HCT116 (cell line): ENCODE results near the gene EPHB4. TPM values are rescaled to one million over a fixed set of nuclear protein-coding genes. Genes with fewer than 3 reads are reported as not detected.

Experiments
- ATAC-seq: fragments of 200-7000 bp; cut with Tn5 transposase; 2 replicates; pipeline ENCODE4 v1.9.1; 2020; ENCODE audit warnings: mild to moderate bottlenecking, moderate library complexity
- BruUV-seq: library from RNA; stranded (reverse); fragments of 400-500 nt; replicated peaks from 2 replicates; lab custom pipeline; 2021; lab: Mats Ljungman, UMichigan
- CTCF ChIA-PET: fragments of 300-600 bp; sonication (Branson Sonifier 250); formaldehyde crosslinking; loops from one replicate; lab custom pipeline; 2021; ENCODE audit warnings: antibody characterized with exemption; lab: Charles Lee
- POLR2A ChIA-PET: fragments of 300-600, 350-600 bp; sonication (Branson Sonifier 250); formaldehyde crosslinking; loops from one replicate; lab custom pipeline; 2021; ENCODE audit warnings: antibody characterized with exemption; lab: Charles Lee
- RAD21 ChIA-PET, 2 experiments: fragments of 300-600 bp; sonication (Branson Sonifier 250); formaldehyde crosslinking; loops; one replicate each; lab custom pipeline; 2023; ENCODE audit warnings: low total read pairs in 2 of 2; ENCODE audit not compliant: uncharacterized antibody in 2 of 2, unreplicated experiment in 2 of 2, low non-redundant PET in 1 of 2; lab: Charles Lee
- DNase-seq: peaks from one replicate; pipeline ENCODE4 v3.0.0-alpha.2; 2010; ENCODE audit warnings: low read depth, low spot score
- H2AFZ ChIP-seq: fragments of 200-600 bp; shearing (Covaris generic), sonication (generic); 2 replicates; pipeline ENCODE4 v1.6.1; 2017; ENCODE audit warnings: low read depth, mixed run types, mixed read lengths, antibody characterized with exemption, low read length; ENCODE audit not compliant: poor library complexity, severe bottlenecking
- H3K27ac ChIP-seq: 2 replicates; pipeline ENCODE4 v1.5.1; 2012; ENCODE audit warnings: low read depth, low read length
- H3K27me3 ChIP-seq: fragments of 200-600 bp; sonication (generic); 2 replicates; pipeline ENCODE4 v1.6.1; 2016; ENCODE audit warnings: mixed run types, low read length, mixed read lengths; ENCODE audit not compliant: insufficient read depth
- H3K36me3 ChIP-seq, 2 experiments: fragments of 200-500 bp in 1 of 2; fragments of 200-600 bp in 1 of 2; sonication (Bioruptor generic) in 1 of 2; sonication (generic) in 1 of 2; 2 replicates each; pipeline versions ENCODE4 v1.5.1 to v1.6.1; 2014 to 2016; ENCODE audit warnings: low read length in 2 of 2, inconsistent platforms in 1 of 2, mixed read lengths in 1 of 2, mixed run types in 1 of 2; ENCODE audit not compliant: insufficient read depth in 2 of 2, control insufficient read depth in 1 of 2
- H3K4me1 ChIP-seq, 2 experiments: fragments of 200-600 bp in 1 of 2; sonication (generic) in 1 of 2; 2 replicates each; pipeline versions ENCODE4 v1.5.1 to v1.6.1; 2012 to 2017; ENCODE audit warnings: low read length in 2 of 2, inconsistent platforms in 1 of 2, mild to moderate bottlenecking in 1 of 2, mixed read lengths in 1 of 2, mixed run types in 1 of 2, moderate library complexity in 1 of 2; ENCODE audit not compliant: insufficient read depth in 2 of 2, control insufficient read depth in 1 of 2
- H3K4me2 ChIP-seq: fragments of 200-600 bp; sonication (generic); 2 replicates; pipeline ENCODE4 v1.6.1; 2017; ENCODE audit warnings: mixed run types, low read length, mixed read lengths
- H3K4me3 ChIP-seq, 2 experiments: fragments of 200-600 bp in 1 of 2; sonication (generic) in 1 of 2; replicated peaks in 1 of 2; 2 replicates each; pipeline ENCODE4 v1.5.1; 2011 to 2016; ENCODE audit warnings: low read length in 2 of 2, control low read depth in 1 of 2, low read depth in 1 of 2, mild to moderate bottlenecking in 1 of 2, mixed read lengths in 1 of 2, mixed run types in 1 of 2
- H3K79me2 ChIP-seq: fragments of 200-600 bp; sonication (generic); 2 replicates; pipeline ENCODE4 v1.6.1; 2017; ENCODE audit warnings: mild to moderate bottlenecking, mixed run types, low read length, moderate library complexity, mixed read lengths; ENCODE audit not compliant: insufficient read depth
- H3K9ac ChIP-seq: fragments of 200-600 bp; sonication (generic); 2 replicates; pipeline ENCODE4 v1.6.1; 2016; ENCODE audit warnings: low read length, mixed read lengths
- H3K9me2 ChIP-seq: fragments of 200-600 bp; sonication (generic), shearing (Covaris generic); 2 replicates; pipeline ENCODE4 v1.6.1; 2017; ENCODE audit warnings: mixed run types, mild to moderate bottlenecking, moderate library complexity; ENCODE audit not compliant: insufficient read depth
- H3K9me3 ChIP-seq, 2 experiments: fragments of 200-500 bp in 1 of 2; fragments of 200-600 bp in 1 of 2; sonication (Bioruptor generic) in 1 of 2; sonication (generic) in 1 of 2; 2 replicates each; pipeline ENCODE4 v1.6.1; 2014 to 2017; ENCODE audit warnings: low read length in 2 of 2, mixed read lengths in 2 of 2, inconsistent platforms in 1 of 2, low read depth in 1 of 2, mild to moderate bottlenecking in 1 of 2, mixed run types in 1 of 2, moderate library complexity in 1 of 2; ENCODE audit not compliant: control insufficient read depth in 1 of 2, insufficient read depth in 1 of 2
- H4K20me1 ChIP-seq: fragments of 200-600 bp; sonication (generic), shearing (Covaris generic); 2 replicates; pipeline ENCODE4 v1.6.1; 2017; ENCODE audit warnings: mixed run types, mild to moderate bottlenecking, moderate library complexity; ENCODE audit not compliant: insufficient read depth
- CBX3 ChIP-seq: IDR thresholded peaks from 2 replicates; pipeline ENCODE4 v1.6.1; 2012; ENCODE audit warnings: low read depth
- CEBPB ChIP-seq: IDR thresholded peaks from 2 replicates; pipeline ENCODE4 v1.6.1; 2012; ENCODE audit warnings: low read depth
- EGR1 ChIP-seq: IDR thresholded peaks from 2 replicates; pipeline ENCODE4 v1.6.1; 2012; ENCODE audit warnings: low read depth
- ELF1 ChIP-seq: IDR thresholded peaks from 2 replicates; pipeline ENCODE4 v1.6.1; 2012; ENCODE audit warnings: low read depth, borderline replicate concordance
- EZH2 ChIP-seq: fragments of 200-600 bp; sonication (generic); IDR thresholded peaks from 2 replicates; pipeline ENCODE4 v1.6.1; 2017; ENCODE audit warnings: antibody characterized with exemption, mixed run types
- EZH2phosphoT487 ChIP-seq: fragments of 200-600 bp; IDR thresholded peaks from 2 replicates; pipeline ENCODE4 v1.6.1; 2018; ENCODE audit warnings: antibody characterized with exemption, borderline replicate concordance
- FOSL1 ChIP-seq: IDR thresholded peaks from 2 replicates; pipeline ENCODE4 v1.6.1; 2012; ENCODE audit warnings: low read depth
- JUND ChIP-seq: IDR thresholded peaks from 2 replicates; pipeline ENCODE4 v1.6.1; 2012
- POLR2A ChIP-seq: IDR thresholded peaks from 2 replicates; pipeline ENCODE4 v1.7.0; 2011; ENCODE audit warnings: borderline replicate concordance; ENCODE audit not compliant: insufficient read depth, insufficient read length; ENCODE audit errors: extremely low read depth
- POLR2AphosphoS5 ChIP-seq: IDR thresholded peaks from 2 replicates; pipeline ENCODE4 v1.6.1; 2011; ENCODE audit warnings: mild to moderate bottlenecking, low read depth, low read length, moderate library complexity
- SP1 ChIP-seq: IDR thresholded peaks from 2 replicates; pipeline ENCODE4 v1.6.1; 2012; ENCODE audit warnings: low read depth
- SRF ChIP-seq: IDR thresholded peaks from 2 replicates; pipeline ENCODE4 v1.6.1; 2012; ENCODE audit warnings: low read depth
- TCF7L2 ChIP-seq: IDR thresholded peaks from 2 replicates; pipeline ENCODE4 v1.7.0; 2011; ENCODE audit warnings: borderline replicate concordance, inconsistent platforms; ENCODE audit not compliant: insufficient read depth, insufficient read length; ENCODE audit errors: extremely low read depth
- YY1 ChIP-seq: IDR thresholded peaks from 2 replicates; pipeline ENCODE4 v1.6.1; 2011; ENCODE audit warnings: low read length, low read depth, moderate library complexity, mild to moderate bottlenecking; ENCODE audit not compliant: insufficient replicate concordance; ENCODE audit errors: extremely low read depth
- ZFX ChIP-seq: fragments of 450-650 bp; IDR thresholded peaks from 2 replicates; pipeline ENCODE4 v1.6.1; 2017
- intact Hi-C: fragments of 100-400 bp; cut with micrococcal nuclease; formaldehyde crosslinking; loops from 2 replicates; pipeline ENCODE4 v1.10.0; 2022
- total RNA-seq: library from RNA; stranded (reverse); gene quantifications from one replicate; pipeline ENCODE4 v1.2.1, GENCODE V29; 2021; ENCODE audit not compliant: unreplicated experiment
- TF ChIP-seq, protein P1 (sequence below): IDR thresholded peaks from 2 replicates; pipeline ENCODE4 v1.6.1; 2012; ENCODE audit warnings: low read depth
- TF ChIP-seq, protein P2 (sequence below): IDR thresholded peaks from 2 replicates; pipeline ENCODE4 v1.6.1; 2011; ENCODE audit warnings: mild to moderate bottlenecking, low read length, moderate library complexity; ENCODE audit not compliant: insufficient replicate concordance; ENCODE audit errors: extremely low read depth

The EPHB4 gene
- total RNA-seq, 1 experiment from 2014 or later = 61.1 TPM

DNA sequence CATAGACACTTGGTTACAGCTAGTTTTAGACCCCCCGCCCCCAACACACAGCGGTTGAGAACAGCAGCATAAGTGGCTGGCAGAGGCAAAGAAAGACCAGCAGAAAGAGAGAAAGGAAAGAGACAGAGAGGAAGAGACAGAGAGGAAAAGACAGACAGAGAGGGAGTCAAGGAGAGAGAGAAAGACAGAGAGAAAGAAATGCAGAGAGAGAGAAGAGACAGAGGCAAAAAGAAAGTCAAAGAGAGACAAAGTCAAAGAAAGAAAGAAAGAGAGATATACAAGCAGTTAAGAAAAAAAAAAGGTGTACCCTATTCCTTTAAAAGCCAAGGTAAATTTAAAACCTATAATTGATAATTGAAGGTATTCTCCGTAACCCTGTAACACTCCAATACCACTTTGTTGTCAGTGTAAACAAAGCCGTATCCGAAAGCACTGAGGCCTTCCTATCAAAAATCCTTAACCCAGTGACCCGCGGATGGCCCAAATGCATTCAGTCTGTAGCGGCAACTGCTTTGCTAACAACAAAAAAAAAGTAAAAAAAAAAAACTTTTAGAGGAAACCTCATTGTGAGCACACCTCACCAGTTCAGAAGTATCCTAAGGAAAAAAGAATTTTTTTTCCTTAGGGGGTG, 13.3 kb upstream of the EPHB4 start:
- H3K4me3 ChIP-seq = no peak overlapping the region
- no peaks in the 10 kb centered on the region for H4K20me1 ChIP-seq
- no peak overlapping the region for H3K9ac ChIP-seq
- no peak overlapping the region for H3K27ac ChIP-seq
- no peaks in the 10 kb centered on the region for H3K79me2 ChIP-seq
- POLR2A ChIA-PET = no interaction called here
- ATAC-seq (no peak), DNase-seq (no peak)
- H3K9me2 ChIP-seq = no peaks in the 10 kb centered on the region
- no peaks in the 10 kb centered on the region for H3K9me3 ChIP-seq
- no TSS peak for BruUV-seq
- RAD21 ChIA-PET = no interaction called here
- no peak overlapping the region for H3K4me2 ChIP-seq
- H3K36me3 ChIP-seq = no peaks in the 10 kb centered on the region
- H3K27me3 ChIP-seq = no peaks in the 10 kb centered on the region
- CTCF ChIA-PET = no interaction called here
- no peak overlapping the region for H2AFZ ChIP-seq
- TF ChIP-seq JUND (no peak), CBX3 (no peak), SP1 (no peak), POLR2AphosphoS5 (no peak), FOSL1 (no peak), YY1 (no peak), POLR2A (no peak), ZFX (no peak), ELF1 (no peak), EZH2phosphoT487 (no peak), EGR1 (no peak), TCF7L2 (no peak), EZH2 (no peak), SRF (no peak), CEBPB (no peak)
- TF ChIP-seq, protein P1, sequence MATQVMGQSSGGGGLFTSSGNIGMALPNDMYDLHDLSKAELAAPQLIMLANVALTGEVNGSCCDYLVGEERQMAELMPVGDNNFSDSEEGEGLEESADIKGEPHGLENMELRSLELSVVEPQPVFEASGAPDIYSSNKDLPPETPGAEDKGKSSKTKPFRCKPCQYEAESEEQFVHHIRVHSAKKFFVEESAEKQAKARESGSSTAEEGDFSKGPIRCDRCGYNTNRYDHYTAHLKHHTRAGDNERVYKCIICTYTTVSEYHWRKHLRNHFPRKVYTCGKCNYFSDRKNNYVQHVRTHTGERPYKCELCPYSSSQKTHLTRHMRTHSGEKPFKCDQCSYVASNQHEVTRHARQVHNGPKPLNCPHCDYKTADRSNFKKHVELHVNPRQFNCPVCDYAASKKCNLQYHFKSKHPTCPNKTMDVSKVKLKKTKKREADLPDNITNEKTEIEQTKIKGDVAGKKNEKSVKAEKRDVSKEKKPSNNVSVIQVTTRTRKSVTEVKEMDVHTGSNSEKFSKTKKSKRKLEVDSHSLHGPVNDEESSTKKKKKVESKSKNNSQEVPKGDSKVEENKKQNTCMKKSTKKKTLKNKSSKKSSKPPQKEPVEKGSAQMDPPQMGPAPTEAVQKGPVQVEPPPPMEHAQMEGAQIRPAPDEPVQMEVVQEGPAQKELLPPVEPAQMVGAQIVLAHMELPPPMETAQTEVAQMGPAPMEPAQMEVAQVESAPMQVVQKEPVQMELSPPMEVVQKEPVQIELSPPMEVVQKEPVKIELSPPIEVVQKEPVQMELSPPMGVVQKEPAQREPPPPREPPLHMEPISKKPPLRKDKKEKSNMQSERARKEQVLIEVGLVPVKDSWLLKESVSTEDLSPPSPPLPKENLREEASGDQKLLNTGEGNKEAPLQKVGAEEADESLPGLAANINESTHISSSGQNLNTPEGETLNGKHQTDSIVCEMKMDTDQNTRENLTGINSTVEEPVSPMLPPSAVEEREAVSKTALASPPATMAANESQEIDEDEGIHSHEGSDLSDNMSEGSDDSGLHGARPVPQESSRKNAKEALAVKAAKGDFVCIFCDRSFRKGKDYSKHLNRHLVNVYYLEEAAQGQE = no peak
- TF ChIP-seq, protein P2, sequence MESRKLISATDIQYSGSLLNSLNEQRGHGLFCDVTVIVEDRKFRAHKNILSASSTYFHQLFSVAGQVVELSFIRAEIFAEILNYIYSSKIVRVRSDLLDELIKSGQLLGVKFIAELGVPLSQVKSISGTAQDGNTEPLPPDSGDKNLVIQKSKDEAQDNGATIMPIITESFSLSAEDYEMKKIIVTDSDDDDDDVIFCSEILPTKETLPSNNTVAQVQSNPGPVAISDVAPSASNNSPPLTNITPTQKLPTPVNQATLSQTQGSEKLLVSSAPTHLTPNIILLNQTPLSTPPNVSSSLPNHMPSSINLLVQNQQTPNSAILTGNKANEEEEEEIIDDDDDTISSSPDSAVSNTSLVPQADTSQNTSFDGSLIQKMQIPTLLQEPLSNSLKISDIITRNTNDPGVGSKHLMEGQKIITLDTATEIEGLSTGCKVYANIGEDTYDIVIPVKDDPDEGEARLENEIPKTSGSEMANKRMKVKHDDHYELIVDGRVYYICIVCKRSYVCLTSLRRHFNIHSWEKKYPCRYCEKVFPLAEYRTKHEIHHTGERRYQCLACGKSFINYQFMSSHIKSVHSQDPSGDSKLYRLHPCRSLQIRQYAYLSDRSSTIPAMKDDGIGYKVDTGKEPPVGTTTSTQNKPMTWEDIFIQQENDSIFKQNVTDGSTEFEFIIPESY = no peak
- intact Hi-C loops = no loop called here
- peaks cover 10 to 19% of the 10 kb centered on the region in 2 experiments for H3K4me1 ChIP-seq
